Stimulated activated CD8-positive, alpha-beta memory T cell treated with anti-CD3 and anti-CD28 coated beads, Interleukin-2, amount 100 ng/mL, for 1 hour (primary cell): ENCODE results near the gene TRAPPC10.
"Not testable (repeated sequence)": the region's sequence is repeated elsewhere in the genome, so short reads cannot be mapped to it uniquely, and the experiment has no call there.

Experiments used
- DNase-seq, 2 donors: peaks; one replicate each; pipeline ENCODE4 v3.0.0-alpha.2; 2020; ENCODE audit warnings: low read depth in 2 of 2

The TRAPPC10 gene

GRCh38 chr21:44087426-44088400 lies 75.6 kb downstream of the TRAPPC10 start:
- DNase-seq = no peak

- DNase-seq = no peak
These were observed 76.3 kb downstream of the TRAPPC10 start for GRCh38 chr21:44088401-44088780.

GRCh38 chr21:44089001-44089911 lies 77.1 kb downstream of the TRAPPC10 start:
- DNase-seq = no peak

- DNase-seq = no peak
These were observed 78.2 kb downstream of the TRAPPC10 start for GRCh38 chr21:44090325-44090724.

- no peak for DNase-seq
These were observed 80.1 kb downstream of the TRAPPC10 start for GRCh38 chr21:44092211-44092610.

GRCh38 chr21:44093761-44094160 lies 81.7 kb downstream of the TRAPPC10 start:
- DNase-seq = no peak

- no peak for DNase-seq
These were observed 82.7 kb downstream of the TRAPPC10 start for GRCh38 chr21:44094832-44095231.

GRCh38 chr21:44098507-44098906 lies 86.4 kb downstream of the TRAPPC10 start:
- not testable (repeated sequence) for DNase-seq

GRCh38 chr21:44098964-44099363 lies 86.9 kb downstream of the TRAPPC10 start:
- not testable (repeated sequence) for DNase-seq

- peak in 1 of 2 donors; percentile 50 for DNase-seq
These were observed 95.0 kb downstream of the TRAPPC10 start, which contains the start of gene PWP2 for GRCh38 chr21:44107026-44107501. Gene PWP2 (plus strand): TSS chr21:44107399. CDS start chr21:44107417, 18 bp downstream.

- DNase-seq = not testable (repeated sequence)
These were observed 95.5 kb downstream of the TRAPPC10 start for GRCh38 chr21:44107589-44107988.

- DNase-seq = not testable (repeated sequence)
These were observed 101.7 kb downstream of the TRAPPC10 start for GRCh38 chr21:44113702-44114371.

GRCh38 chr21:44122131-44122530 lies 110.0 kb downstream of the TRAPPC10 start:
- not testable (repeated sequence) for DNase-seq

- DNase-seq = not testable (repeated sequence)
These were observed 115.7 kb downstream of the TRAPPC10 start for GRCh38 chr21:44127827-44128226.

GRCh38 chr21:44133715-44134057 lies 121.6 kb downstream of the TRAPPC10 start:
- DNase-seq = not testable (repeated sequence)

GRCh38 chr21:44134732-44135131 lies 122.6 kb downstream of the TRAPPC10 start:
- not testable (repeated sequence) for DNase-seq

GRCh38 chr21:44138039-44138438 lies 125.9 kb downstream of the TRAPPC10 start:
- DNase-seq = not testable (repeated sequence)

- DNase-seq = not testable (repeated sequence)
These were observed 127.9 kb downstream of the TRAPPC10 start for GRCh38 chr21:44139787-44140551.

- DNase-seq = not testable (repeated sequence)
These were observed 128.4 kb downstream of the TRAPPC10 start for GRCh38 chr21:44140552-44140932.

GRCh38 chr21:44142470-44142869 lies 130.4 kb downstream of the TRAPPC10 start:
- DNase-seq = not testable (repeated sequence)

GRCh38 chr21:44143380-44143779 lies 131.3 kb downstream of the TRAPPC10 start:
- DNase-seq = not testable (repeated sequence)
